ENCODE results near the gene ZNF500. TPM values are rescaled to one million over a fixed set of nuclear protein-coding genes. Genes with fewer than 3 reads are reported as not detected.

The ZNF500 gene
- total and polyA plus RNA-seq, 10 of the 15 experiments (the other 5 are each of a cell fraction or from before 2014, with no cell fraction given) = 0.99 to 13.1 (median 5.5) TPM

- TF ChIP-seq POU2F2 (IDR thresholded peaks at IDR 0.05; ENCODE audit: borderline replicate concordance, low read depth, low read length) (0 out of 3 replicates have a peak, but pooled peaks have one; percentile 8), ELK1 (IDR thresholded peaks at IDR 0.05; ENCODE audit: low read depth, low read length) (no peak), ZSCAN29 (IDR thresholded peaks at IDR 0.05) (no peak), ZNF384 (IDR thresholded peaks at IDR 0.05; ENCODE audit: borderline replicate concordance, low read depth, low read length) (no peak), NR2F1 (conservative IDR thresholded peaks at IDR 0.05) (no peak), MYB (IDR thresholded peaks at IDR 0.05; ENCODE audit: borderline replicate concordance, low read depth, low read length) (no peak), CBFB (IDR thresholded peaks at IDR 0.05; ENCODE audit: low read depth) (no peak), DPF2 (IDR thresholded peaks at IDR 0.05) (peak; percentile 98), HSF1 (IDR thresholded peaks at IDR 0.05; ENCODE audit: low read depth, low read length) (no peak), NR2C2 (IDR thresholded peaks at IDR 0.05; ENCODE audit: borderline replicate concordance, control insufficient read depth, insufficient read length, low read depth) (no peak), ZNF217 (IDR thresholded peaks at IDR 0.05) (no peak), ETV6 (conservative IDR thresholded peaks at IDR 0.05 in 1 of 2, IDR thresholded peaks at IDR 0.05 in 1 of 2; ENCODE audit: borderline replicate concordance in 1 of 2, low read depth in 1 of 2) (no peak), E2F8 (IDR thresholded peaks at IDR 0.05; ENCODE audit: low read depth, partially characterized antibody) (no peak), SP1 (IDR thresholded peaks at IDR 0.05; ENCODE audit: low read depth, low read length) (peak; percentile 98), ZNF24 (IDR thresholded peaks at IDR 0.05) (no peak), EZH2 (IDR thresholded peaks at IDR 0.05; ENCODE audit: borderline replicate concordance, control insufficient read depth, low read depth, low read length) (no peak), RCOR1 (conservative IDR thresholded peaks at IDR 0.05; ENCODE audit: low read depth, low read length) (no peak), TCF7 (IDR thresholded peaks at IDR 0.05; ENCODE audit: borderline replicate concordance) (no peak), E2F4 (IDR thresholded peaks at IDR 0.05; ENCODE audit: low read depth, low read length) (no peak), RBBP5 (conservative IDR thresholded peaks at IDR 0.05) (no peak), RAD21 (IDR thresholded peaks at IDR 0.05; ENCODE audit: insufficient read depth, low read depth, low read length) (no peak), STAT3 (IDR thresholded peaks at IDR 0.05; ENCODE audit: low read depth, low read length) (no peak), MAX (IDR thresholded peaks at IDR 0.05; ENCODE audit: low read depth, low read length) (no peak), IRF3 (IDR thresholded peaks at IDR 0.05) (peak; percentile 90)
These were observed 35.8 kb upstream of the ZNF500 start (continued) for GRCh38 chr16:4802659-4803287.
